CD4-positive, alpha-beta memory T cell (primary cell): Measurements from ENCODE around the gene ERBB4. TPM values are rescaled to one million over a fixed set of nuclear protein-coding genes. Genes with fewer than 3 reads are reported as not detected.

ENCODE experiments used
- CTCF ChIA-PET: fragments of 350-600 bp; sonication (Branson Sonifier 250); formaldehyde crosslinking; loops from one replicate; lab custom pipeline; 2021; ENCODE audit warnings: inconsistent platforms; ENCODE audit not compliant: partially characterized antibody; lab: Charles Lee
- POLR2A ChIA-PET: fragments of 350-600 bp; sonication (Branson Sonifier 250); formaldehyde crosslinking; loops from one replicate; lab custom pipeline; 2021; ENCODE audit not compliant: partially characterized antibody; lab: Charles Lee
- DNase-seq, 5 donors: peaks; one replicate each; pipeline versions ENCODE4 v3.0.0 to v3.0.0-alpha.2; 2020 to 2022; ENCODE audit warnings: mixed read lengths in 1 of 5
- H3K27ac ChIP-seq: one replicate; pipeline ENCODE4 v1.7.0; 2013; ENCODE audit warnings: low read depth, low read length
- H3K27me3 ChIP-seq: 2 replicates; pipeline ENCODE4 v1.7.0; 2013; ENCODE audit warnings: mild to moderate bottlenecking, low read length, moderate library complexity; ENCODE audit not compliant: insufficient read depth
- H3K36me3 ChIP-seq: 2 replicates; pipeline ENCODE4 v1.7.0; 2013; ENCODE audit warnings: mild to moderate bottlenecking, low read length, moderate library complexity; ENCODE audit not compliant: insufficient read depth
- H3K4me1 ChIP-seq: 2 replicates; pipeline ENCODE4 v1.7.0; 2013; ENCODE audit warnings: mild to moderate bottlenecking, low read length, moderate library complexity; ENCODE audit not compliant: insufficient read depth
- H3K4me3 ChIP-seq, 2 donors: one replicate each; pipeline ENCODE4 v1.7.0; 2013; ENCODE audit warnings: low read length in 2 of 2, mild to moderate bottlenecking in 1 of 2
- H3K9me3 ChIP-seq, 2 donors: one replicate each; pipeline ENCODE4 v1.7.0; 2013; ENCODE audit warnings: low read length in 2 of 2, control low read depth in 1 of 2; ENCODE audit not compliant: control insufficient read depth in 1 of 2
- H3K27ac Mint-ChIP-seq, 7 donors: one replicate each; pipeline ENCODE4 v1.8.0; 2020 to 2021; ENCODE audit warnings: mixed read lengths in 7 of 7, mild to moderate bottlenecking in 6 of 7, inconsistent platforms in 3 of 7, moderate library complexity in 3 of 7
- H3K27me3 Mint-ChIP-seq, 2 donors: one replicate each; pipeline ENCODE4 v1.8.0; 2020 to 2021; ENCODE audit warnings: mixed read lengths in 2 of 2
- H3K36me3 Mint-ChIP-seq, 2 donors: one replicate each; pipeline ENCODE4 v1.8.0; 2020 to 2021; ENCODE audit warnings: mixed read lengths in 2 of 2, inconsistent platforms in 1 of 2, mild to moderate bottlenecking in 1 of 2
- H3K4me1 Mint-ChIP-seq, 4 donors: one replicate each; pipeline ENCODE4 v1.8.0; 2020 to 2021; ENCODE audit warnings: mixed read lengths in 4 of 4, mild to moderate bottlenecking in 1 of 4
- H3K4me3 Mint-ChIP-seq, 8 donors: one replicate each; pipeline ENCODE4 v1.8.0; 2020 to 2021; ENCODE audit warnings: mixed read lengths in 8 of 8, mild to moderate bottlenecking in 7 of 8, moderate library complexity in 6 of 8, inconsistent platforms in 3 of 8
- H3K9me3 Mint-ChIP-seq, 8 donors: one replicate each; pipeline ENCODE4 v1.8.0; 2020 to 2021; ENCODE audit warnings: mixed read lengths in 8 of 8, mild to moderate bottlenecking in 5 of 8, inconsistent platforms in 3 of 8, moderate library complexity in 1 of 8
- intact Hi-C: fragments of 100-400 bp; cut with micrococcal nuclease; formaldehyde crosslinking; loops from one replicate; pipeline ENCODE4 v1.15.1; 2023
- polyA plus RNA-seq, 2 donors: library from polyadenylated mRNA; unstranded; fragments of 300-500 nt; fragmentation: Illumina TruSeq; gene quantifications; one replicate each; pipeline ENCODE4 v1.2.3, GENCODE V29; 2021
- total RNA-seq, 2 experiments: library from RNA; stranded (reverse); gene quantifications; one replicate each; pipeline ENCODE4 v1.2.3, GENCODE V29; 2021

Gene ERBB4
- total and polyA plus RNA-seq, 4 experiments from 2014 or later: not detected

GRCh38 chr2:211829725-211830124 is 708.9 kb downstream of the ERBB4 start:
- Mint-ChIP-seq H3K4me3 (no peak overlapping the region), H3K4me1 (no peaks in the 10 kb centered on the region), H3K27ac (no peak overlapping the region), H3K9me3 (peaks cover 0 to 8% (median 2%) of the 10 kb centered on the region in 8 donors), H3K27me3 (no peaks in the 10 kb centered on the region), H3K36me3 (no peaks in the 10 kb centered on the region)
- no peak overlapping the region for H3K27ac ChIP-seq
- no peaks in the 10 kb centered on the region for H3K27me3 ChIP-seq
- no peak overlapping the region for H3K4me3 ChIP-seq
- no peak for DNase-seq
- POLR2A ChIA-PET: no interaction called here
- H3K36me3 ChIP-seq: no peaks in the 10 kb centered on the region
- CTCF ChIA-PET: no interaction called here
- intact Hi-C loops: no loop called here
- H3K4me1 ChIP-seq: no peaks in the 10 kb centered on the region
- H3K9me3 ChIP-seq: no peaks in the 10 kb centered on the region

- CTCF ChIA-PET: no interaction called here
- H3K4me3 Mint-ChIP-seq: no peak overlapping the region
- intact Hi-C loops: no loop called here
These were observed 714.6 kb downstream of the ERBB4 start for GRCh38 chr2:211823886-211824479.

GRCh38 chr2:211822686-211823335 is 715.8 kb downstream of the ERBB4 start:
- ChIA-PET CTCF (no interaction called here), POLR2A (no interaction called here)
- no peak overlapping the region for H3K4me3 ChIP-seq
- DNase-seq: no peak
- no peaks in the 10 kb centered on the region for H3K27me3 Mint-ChIP-seq
- intact Hi-C loops: no loop called here
- no peaks in the 10 kb centered on the region for H3K36me3 ChIP-seq
- no peak overlapping the region for H3K27ac ChIP-seq
- no peaks in the 10 kb centered on the region for H3K4me1 ChIP-seq
- H3K27me3 ChIP-seq: no peaks in the 10 kb centered on the region
- H3K9me3 ChIP-seq: no peaks in the 10 kb centered on the region
- H3K4me3 Mint-ChIP-seq: no peak overlapping the region
- peaks cover 0 to 5% (median 2%) of the 10 kb centered on the region in 8 donors for H3K9me3 Mint-ChIP-seq
- no peaks in the 10 kb centered on the region for H3K4me1 Mint-ChIP-seq
- H3K36me3 Mint-ChIP-seq: no peaks in the 10 kb centered on the region
- no peak overlapping the region for H3K27ac Mint-ChIP-seq

More at GRCh38 chr2:211823886-211824479, 714.6 kb downstream of the ERBB4 start:
- no peak overlapping the region for H3K27ac ChIP-seq
- H3K4me1 ChIP-seq: no peaks in the 10 kb centered on the region
- no peak for DNase-seq
- H3K27me3 Mint-ChIP-seq: no peaks in the 10 kb centered on the region
- no peaks in the 10 kb centered on the region for H3K9me3 ChIP-seq
- no peaks in the 10 kb centered on the region for H3K36me3 Mint-ChIP-seq
- POLR2A ChIA-PET: no interaction called here
- no peak overlapping the region for H3K4me3 ChIP-seq
- H3K36me3 ChIP-seq: no peaks in the 10 kb centered on the region
- peaks cover 0 to 5% (median 2%) of the 10 kb centered on the region in 8 donors for H3K9me3 Mint-ChIP-seq
- H3K27me3 ChIP-seq: no peaks in the 10 kb centered on the region
- H3K27ac Mint-ChIP-seq: no peak overlapping the region
- H3K4me1 Mint-ChIP-seq: no peaks in the 10 kb centered on the region

- H3K4me1 ChIP-seq: no peaks in the 10 kb centered on the region
- ChIA-PET CTCF (no interaction called here), POLR2A (no interaction called here)
- no peaks in the 10 kb centered on the region for H3K27me3 Mint-ChIP-seq
- no peaks in the 10 kb centered on the region for H3K4me1 Mint-ChIP-seq
- intact Hi-C loops: no loop called here
- no peaks in the 10 kb centered on the region for H3K9me3 ChIP-seq
- no peak for DNase-seq
- peaks cover 0 to 8% (median 4%) of the 10 kb centered on the region in 8 donors for H3K9me3 Mint-ChIP-seq
- H3K4me3 Mint-ChIP-seq: no peak overlapping the region
- H3K36me3 Mint-ChIP-seq: no peaks in the 10 kb centered on the region
- no peaks in the 10 kb centered on the region for H3K27me3 ChIP-seq
- H3K27ac ChIP-seq: no peak overlapping the region
- H3K27ac Mint-ChIP-seq: no peak overlapping the region
- H3K36me3 ChIP-seq: no peaks in the 10 kb centered on the region
- H3K4me3 ChIP-seq: no peak overlapping the region
These were observed 721.8 kb downstream of the ERBB4 start for GRCh38 chr2:211816754-211817153.

- ChIA-PET CTCF (no interaction called here), POLR2A (no interaction called here)
- Histone ChIP-seq H3K36me3 (no peaks in the 10 kb centered on the region), H3K27ac (no peak overlapping the region), H3K9me3 (no peaks in the 10 kb centered on the region), H3K4me1 (no peaks in the 10 kb centered on the region), H3K27me3 (no peaks in the 10 kb centered on the region), H3K4me3 (no peak overlapping the region)
- no peaks in the 10 kb centered on the region for H3K4me1 Mint-ChIP-seq
- no peaks in the 10 kb centered on the region for H3K36me3 Mint-ChIP-seq
- DNase-seq: no peak
- H3K27ac Mint-ChIP-seq: no peak overlapping the region
- H3K4me3 Mint-ChIP-seq: no peak overlapping the region
- H3K27me3 Mint-ChIP-seq: no peaks in the 10 kb centered on the region
- H3K9me3 Mint-ChIP-seq: peaks cover 0 to 8% (median 1%) of the 10 kb centered on the region in 8 donors
- intact Hi-C loops: no loop called here
These were observed 726.0 kb downstream of the ERBB4 start for GRCh38 chr2:211812587-211812986.

GRCh38 chr2:211802666-211803065 is 735.9 kb downstream of the ERBB4 start:
- no peaks in the 10 kb centered on the region for H3K4me1 Mint-ChIP-seq
- intact Hi-C loops: no loop called here
- POLR2A ChIA-PET: no interaction called here

GRCh38 chr2:211800001-211800400 is 738.6 kb downstream of the ERBB4 start:
- Histone ChIP-seq H3K27ac (no peak overlapping the region), H3K4me1 (no peaks in the 10 kb centered on the region), H3K27me3 (no peaks in the 10 kb centered on the region), H3K4me3 (no peak overlapping the region), H3K9me3 (no peaks in the 10 kb centered on the region), H3K36me3 (no peaks in the 10 kb centered on the region)
- CTCF ChIA-PET: no interaction called here
- intact Hi-C loops: no loop called here
- H3K9me3 Mint-ChIP-seq: peaks cover 0 to 3% (median 0%) of the 10 kb centered on the region in 8 donors
- H3K27ac Mint-ChIP-seq: no peak overlapping the region
- H3K4me3 Mint-ChIP-seq: no peak overlapping the region
- H3K27me3 Mint-ChIP-seq: no peaks in the 10 kb centered on the region
- POLR2A ChIA-PET: no interaction called here
- H3K4me1 Mint-ChIP-seq: no peaks in the 10 kb centered on the region
- DNase-seq: no peak
- H3K36me3 Mint-ChIP-seq: no peaks in the 10 kb centered on the region

More at GRCh38 chr2:211802666-211803065, 735.9 kb downstream of the ERBB4 start:
- CTCF ChIA-PET: no interaction called here
- H3K9me3 ChIP-seq: no peaks in the 10 kb centered on the region
- Mint-ChIP-seq H3K27me3 (no peaks in the 10 kb centered on the region), H3K36me3 (no peaks in the 10 kb centered on the region), H3K27ac (no peak overlapping the region), H3K4me3 (no peak overlapping the region), H3K9me3 (peaks cover 0 to 2% (median 0%) of the 10 kb centered on the region in 8 donors)
- H3K36me3 ChIP-seq: no peaks in the 10 kb centered on the region
- no peak overlapping the region for H3K4me3 ChIP-seq
- no peak overlapping the region for H3K27ac ChIP-seq
- DNase-seq: no peak
- H3K4me1 ChIP-seq: no peaks in the 10 kb centered on the region
- H3K27me3 ChIP-seq: no peaks in the 10 kb centered on the region
